ENCODE results near the gene TMEM190.

- TF ChIP-seq, protein P1, sequence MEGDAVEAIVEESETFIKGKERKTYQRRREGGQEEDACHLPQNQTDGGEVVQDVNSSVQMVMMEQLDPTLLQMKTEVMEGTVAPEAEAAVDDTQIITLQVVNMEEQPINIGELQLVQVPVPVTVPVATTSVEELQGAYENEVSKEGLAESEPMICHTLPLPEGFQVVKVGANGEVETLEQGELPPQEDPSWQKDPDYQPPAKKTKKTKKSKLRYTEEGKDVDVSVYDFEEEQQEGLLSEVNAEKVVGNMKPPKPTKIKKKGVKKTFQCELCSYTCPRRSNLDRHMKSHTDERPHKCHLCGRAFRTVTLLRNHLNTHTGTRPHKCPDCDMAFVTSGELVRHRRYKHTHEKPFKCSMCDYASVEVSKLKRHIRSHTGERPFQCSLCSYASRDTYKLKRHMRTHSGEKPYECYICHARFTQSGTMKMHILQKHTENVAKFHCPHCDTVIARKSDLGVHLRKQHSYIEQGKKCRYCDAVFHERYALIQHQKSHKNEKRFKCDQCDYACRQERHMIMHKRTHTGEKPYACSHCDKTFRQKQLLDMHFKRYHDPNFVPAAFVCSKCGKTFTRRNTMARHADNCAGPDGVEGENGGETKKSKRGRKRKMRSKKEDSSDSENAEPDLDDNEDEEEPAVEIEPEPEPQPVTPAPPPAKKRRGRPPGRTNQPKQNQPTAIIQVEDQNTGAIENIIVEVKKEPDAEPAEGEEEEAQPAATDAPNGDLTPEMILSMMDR (conservative IDR thresholded peaks at IDR 0.05), result no peak
- TF ChIP-seq ZFX (IDR thresholded peaks at IDR 0.05), result no peak; the same call in 1 of the 2 replicates
These were observed 30.4 kb downstream of the TMEM190 start for GRCh38 chr19:55406826-55407549.

Data from C4-2B (cell line).